ENCODE measurements around the gene SH3GL2.

- no peak for TF ChIP-seq POLR2A (IDR thresholded peaks at IDR 0.05)
- no peak for TF ChIP-seq CTCF (IDR thresholded peaks at IDR 0.05)
These were observed 260.9 kb downstream of the SH3GL2 start for GRCh38 chr9:17839776-17840175.

Measured in heart left ventricle (tissue), 13 donors.